DMS 273 (cell line): Measurements from ENCODE around the gene MTG1.
"Not testable (repeated sequence)": the region's sequence is repeated elsewhere in the genome, so short reads cannot be mapped to it uniquely, and the experiment has no call there.

Experiments
- DNase-seq: peaks from one replicate; lab custom pipeline; 2025; ENCODE audit not compliant: unreplicated experiment; lab: John Stamatoyannopoulos, UW

Gene MTG1

DNA sequence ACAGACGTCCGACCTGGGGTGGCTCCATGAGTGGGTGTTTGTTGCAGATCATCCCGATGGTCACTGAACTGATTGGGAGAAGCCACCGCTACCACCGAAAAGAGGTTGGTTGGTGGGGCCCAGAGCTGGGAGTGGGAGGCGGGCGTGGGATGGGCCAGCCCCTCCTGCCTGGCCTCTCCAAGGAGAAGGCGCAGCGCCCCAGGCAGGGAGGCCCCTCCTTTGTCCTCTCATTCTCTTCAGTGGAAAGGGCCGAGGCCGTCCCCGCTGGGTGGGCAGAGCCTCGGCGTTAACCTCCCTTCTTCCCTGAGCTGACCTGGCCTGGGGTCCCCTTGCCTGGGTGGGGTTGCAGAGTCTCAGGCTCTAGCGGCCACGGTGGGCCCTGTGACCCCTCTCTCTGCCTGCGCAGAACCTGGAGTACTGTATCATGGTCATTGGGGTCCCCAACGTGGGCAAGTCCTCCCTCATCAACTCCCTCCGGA, 5.2 kb downstream of the MTG1 start:
- no peak for DNase-seq

DNA sequence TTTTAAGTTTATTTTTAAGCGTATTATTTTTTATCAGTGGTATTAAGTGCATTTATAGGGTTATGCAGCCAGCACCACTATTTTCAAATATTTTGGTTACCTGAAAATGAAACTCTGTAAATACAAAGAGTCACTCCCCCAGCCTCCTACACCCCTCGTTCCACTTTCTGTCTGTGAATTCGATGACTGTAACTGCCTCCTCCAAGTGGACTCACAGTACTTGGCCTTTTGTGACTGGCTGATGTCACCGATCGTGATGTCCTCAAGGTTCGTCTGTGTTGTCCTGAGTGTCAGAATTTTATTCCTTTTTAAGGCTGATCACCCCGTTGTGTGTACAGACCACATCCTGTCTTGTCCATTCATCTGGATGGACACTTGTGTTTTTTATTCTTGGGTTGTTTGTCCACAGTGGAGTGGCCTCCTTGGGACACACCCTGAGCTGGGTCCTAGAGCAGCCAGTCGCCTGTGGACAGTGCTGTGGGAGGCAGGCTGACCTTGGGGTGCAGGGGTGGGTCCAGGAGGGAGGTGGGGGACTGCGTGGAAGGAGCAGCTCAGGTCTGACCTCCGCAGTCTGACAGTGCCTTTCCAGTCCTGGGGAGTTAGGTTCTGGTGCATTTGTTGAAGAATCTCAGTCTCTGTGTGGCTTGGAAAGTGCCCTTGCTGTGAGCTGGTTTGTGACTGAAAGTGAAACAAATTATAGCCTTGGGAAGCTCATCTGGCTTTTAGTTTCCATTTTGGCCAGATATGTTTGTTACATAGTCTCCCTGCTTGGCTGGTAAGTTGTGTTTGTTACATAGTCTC, 6.9 kb downstream of the MTG1 start:
- DNase-seq = no peak

DNA sequence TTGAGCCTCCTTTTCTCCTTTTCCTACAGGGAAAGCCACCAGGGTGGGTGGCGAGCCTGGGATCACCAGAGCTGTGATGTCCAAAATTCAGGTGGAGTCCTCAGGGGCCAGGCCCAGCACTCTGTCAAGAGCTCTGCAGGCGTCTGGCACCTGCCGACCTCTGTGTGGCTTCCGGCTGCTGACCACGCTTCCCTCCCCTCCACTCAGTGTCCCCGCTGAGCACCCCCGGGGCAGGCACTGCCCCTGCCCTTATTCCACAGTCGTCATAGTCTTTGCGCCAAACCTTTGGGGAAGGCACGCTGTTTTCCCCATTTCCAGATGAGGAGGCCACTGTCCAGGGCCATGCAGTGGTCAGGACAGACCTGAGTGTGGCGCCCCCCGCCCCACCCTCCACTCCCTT, 7.5 kb downstream of the MTG1 start:
- DNase-seq = no peak

DNA sequence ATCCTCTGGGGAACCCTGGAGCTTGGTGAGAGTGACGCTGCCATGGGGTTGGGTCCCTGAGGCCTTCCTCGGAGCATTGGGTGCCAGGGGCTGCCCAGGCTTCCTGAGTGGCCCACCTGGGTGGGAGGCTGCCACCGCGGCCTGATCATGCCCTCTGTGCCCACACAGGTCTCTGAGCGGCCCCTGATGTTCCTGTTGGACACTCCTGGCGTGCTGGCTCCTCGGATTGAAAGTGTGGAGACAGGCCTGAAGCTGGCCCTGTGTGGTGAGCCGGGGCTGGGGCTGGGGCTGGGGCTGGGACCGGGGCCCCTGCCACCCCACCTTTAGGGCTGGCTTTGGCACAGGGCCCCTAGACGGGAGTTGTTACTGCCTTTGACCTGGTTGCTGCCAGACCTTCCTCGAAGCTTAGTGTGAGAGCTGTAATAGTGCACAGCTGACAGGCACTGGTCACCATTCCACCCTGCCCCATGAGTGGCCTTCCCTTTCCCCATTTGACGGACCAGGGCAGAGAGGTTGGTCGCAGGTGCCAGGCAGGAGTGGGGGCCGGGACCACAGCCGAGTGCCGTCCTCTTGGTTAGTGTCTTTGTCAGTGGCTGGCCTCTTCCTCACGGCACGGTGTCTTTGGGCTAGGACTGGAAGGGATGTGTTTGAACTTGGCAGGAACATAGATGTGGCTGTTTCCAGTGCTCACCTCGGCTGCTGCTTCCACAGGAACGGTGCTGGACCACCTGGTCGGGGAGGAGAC, 8.2 kb downstream of the MTG1 start:
- DNase-seq = no peak

DNA sequence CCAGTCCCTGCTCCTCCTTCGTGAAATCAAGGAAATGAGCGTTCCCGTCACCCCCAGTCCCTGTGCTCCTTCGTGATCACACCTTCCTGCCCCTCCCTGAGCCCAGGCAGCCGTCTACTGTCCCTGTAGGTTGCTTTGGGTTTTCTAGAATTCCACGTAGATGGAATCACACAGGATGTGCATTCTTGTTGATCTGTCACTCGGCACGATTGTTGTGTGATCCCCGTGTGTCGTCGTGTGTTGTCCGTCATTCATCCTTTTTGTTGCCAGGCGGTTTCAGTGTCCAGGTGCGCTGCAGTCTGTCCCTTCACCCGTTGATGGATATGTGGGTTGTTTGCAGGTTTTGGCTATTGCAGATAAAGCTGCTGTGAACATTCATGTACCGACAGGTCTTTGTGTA, 9.4 kb downstream of the MTG1 start:
- DNase-seq = no peak

DNA sequence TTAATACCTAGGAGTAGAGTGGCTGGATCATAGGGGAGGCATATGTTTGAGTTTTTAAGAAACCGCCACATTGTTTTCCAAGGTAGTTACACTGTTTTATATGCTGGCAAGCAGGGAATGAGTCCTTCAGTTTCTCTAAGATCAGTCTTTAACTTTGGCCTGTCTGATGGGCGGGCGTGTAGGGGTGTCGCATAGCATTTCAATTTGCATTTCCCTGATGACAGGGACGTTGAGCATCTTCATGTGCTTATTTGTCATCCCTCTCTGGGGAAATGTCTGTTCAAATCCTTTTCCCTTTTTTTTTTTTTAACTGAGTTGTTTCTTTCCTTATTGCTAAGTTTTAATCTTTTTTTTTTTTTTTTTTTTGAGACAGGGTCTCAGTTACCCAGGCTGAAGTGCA, 9.8 kb downstream of the MTG1 start:
- DNase-seq = no peak

DNA sequence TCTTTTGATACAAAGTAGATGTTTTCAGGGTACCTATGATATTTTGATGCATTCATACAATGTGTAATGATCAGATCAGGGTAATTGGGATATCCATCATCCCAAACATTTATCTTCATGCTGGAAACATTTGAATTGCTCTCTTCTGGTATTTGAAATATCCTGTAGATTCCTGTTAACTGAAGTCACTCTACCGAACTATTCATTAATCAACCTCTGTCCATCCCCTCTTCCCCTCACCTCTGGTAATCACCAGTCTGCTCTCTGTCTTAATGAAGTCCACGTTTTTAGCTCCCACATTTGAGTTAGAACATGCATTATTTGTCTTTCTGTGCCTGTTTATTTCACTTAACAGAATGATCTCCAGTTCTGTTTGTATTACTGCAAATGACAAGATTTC, 11.3 kb downstream of the MTG1 start:
- DNase-seq = no peak

DNA sequence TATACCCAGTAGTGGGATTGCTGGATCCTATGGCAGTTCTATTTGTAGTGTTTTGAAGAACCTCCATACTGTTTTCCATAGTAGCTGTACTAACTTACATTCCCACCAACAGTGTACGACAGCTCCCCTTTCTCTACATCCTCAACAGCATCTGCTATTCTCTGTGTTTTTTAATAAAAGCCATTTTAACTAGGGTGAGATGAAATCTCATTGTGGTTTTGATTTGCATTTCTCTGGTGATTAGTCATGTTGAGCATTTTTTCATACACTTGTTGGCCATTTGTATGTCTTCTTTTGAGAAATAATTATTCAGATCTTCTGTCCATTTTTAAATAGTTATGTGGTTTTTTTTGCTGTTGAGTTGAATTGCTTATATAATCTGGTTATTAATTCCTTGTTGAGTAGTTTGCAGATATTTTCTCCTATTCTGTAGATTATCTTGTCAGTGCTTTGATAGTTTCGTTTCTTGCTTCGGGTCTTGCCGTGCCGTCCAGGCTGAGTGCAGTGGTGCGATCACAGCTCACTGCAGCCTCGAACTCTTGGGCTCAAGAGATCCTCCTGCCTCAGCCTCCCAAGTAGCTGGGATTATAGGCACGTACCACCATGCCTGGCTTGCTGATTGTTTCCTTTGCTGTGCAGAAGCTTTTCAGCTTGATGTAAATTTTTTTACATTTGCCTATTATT, 12.0 kb downstream of the MTG1 start:
- no peak for DNase-seq

DNA sequence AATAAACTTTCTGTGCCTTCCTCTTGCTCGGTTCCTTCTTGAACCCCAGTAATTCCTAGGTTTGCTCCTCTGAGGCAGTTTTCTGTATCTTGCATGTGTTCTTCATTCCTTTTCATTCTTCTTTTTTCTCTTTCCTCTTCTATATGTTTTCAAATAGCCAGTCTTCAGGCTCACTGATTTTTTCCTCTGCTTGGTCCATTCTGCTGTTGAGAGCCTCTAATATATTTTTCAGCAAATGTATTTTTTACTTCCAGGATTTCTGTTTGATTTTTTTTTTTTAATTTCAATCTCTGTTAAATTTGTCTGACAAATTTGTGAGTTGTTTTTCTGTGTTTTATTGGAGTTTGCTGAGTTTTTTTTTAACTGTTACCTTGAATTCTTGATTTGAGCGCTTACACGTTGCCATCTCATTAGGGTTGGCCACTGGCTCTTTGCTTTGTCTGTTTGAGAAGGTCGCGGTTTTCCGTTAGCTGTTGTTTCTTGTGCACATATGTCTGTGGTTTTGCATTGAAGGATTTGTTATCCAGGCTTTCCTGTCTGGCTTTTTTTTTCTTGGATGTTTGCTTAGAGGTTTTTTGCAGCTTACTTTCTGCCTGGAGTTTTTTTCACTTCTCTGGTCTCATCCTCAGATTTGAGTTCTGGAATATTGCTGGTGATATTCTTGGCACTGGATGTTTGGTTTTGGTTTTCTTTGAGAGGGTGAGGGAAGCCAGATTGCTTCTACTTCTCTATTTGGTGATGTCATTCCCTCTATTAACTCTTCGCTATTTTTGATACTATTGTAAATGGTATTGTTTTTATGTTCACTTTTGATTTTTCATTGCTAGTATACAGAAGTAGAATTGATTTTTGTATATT, 17.8 kb downstream of the MTG1 start:
- DNase-seq = no peak

DNA sequence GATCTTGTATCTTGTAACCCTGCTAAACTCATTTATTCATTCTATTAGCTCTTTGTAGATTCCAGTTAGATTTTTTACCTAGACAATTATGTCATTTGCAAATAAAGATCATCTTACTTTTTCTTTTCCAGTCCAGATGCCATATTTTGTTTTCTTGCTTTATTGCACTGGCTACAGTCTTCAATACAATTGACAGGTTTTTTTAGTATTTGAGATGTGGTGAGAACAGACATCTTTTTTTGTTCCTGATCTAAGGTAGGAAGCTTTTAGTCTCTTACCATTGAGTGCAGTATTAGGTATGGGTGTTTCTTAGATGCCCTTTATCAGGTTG, 18.4 kb downstream of the MTG1 start:
- DNase-seq = no peak

DNA sequence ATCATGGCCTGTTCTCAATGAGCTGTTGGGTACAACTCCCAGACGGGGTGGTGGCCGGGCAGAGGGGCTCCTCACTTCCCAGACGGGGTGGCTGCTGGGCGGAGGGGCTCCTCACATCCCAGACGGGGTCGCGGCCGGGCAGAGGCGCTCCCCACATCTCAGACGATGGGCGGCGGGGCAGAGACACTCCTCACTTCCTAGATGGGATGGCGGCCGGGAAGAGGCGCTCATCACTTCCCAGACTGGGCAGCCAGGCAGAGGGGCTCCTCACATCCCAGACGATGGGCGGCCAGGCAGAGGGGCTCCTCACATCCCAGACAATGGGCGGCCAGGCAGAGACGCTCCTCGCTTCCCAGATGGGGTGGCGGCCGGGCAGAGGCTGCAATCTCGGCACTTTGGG, 20.4 kb downstream of the MTG1 start:
- not testable (repeated sequence) for DNase-seq

DNA sequence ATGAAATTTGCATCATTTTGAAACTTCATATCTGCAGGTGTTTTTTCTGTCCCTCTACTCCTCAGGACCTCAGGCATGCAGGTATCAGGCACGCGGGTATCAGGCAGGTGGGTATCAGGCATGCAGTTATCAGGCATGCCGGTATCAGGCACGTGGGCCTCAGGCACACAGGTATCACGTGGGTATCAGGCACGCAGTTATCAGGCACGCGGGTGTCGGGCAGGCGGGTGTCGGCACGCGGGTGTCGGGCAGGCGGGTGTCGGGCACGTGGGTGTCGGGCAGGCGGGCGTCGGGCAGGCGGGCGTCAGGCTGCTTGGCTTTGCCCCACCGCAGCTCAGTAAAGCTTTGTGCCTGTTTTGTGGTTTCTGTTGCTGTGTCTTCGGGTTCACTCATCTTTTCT, 21.8 kb downstream of the MTG1 start:
- no peak for DNase-seq

DNA sequence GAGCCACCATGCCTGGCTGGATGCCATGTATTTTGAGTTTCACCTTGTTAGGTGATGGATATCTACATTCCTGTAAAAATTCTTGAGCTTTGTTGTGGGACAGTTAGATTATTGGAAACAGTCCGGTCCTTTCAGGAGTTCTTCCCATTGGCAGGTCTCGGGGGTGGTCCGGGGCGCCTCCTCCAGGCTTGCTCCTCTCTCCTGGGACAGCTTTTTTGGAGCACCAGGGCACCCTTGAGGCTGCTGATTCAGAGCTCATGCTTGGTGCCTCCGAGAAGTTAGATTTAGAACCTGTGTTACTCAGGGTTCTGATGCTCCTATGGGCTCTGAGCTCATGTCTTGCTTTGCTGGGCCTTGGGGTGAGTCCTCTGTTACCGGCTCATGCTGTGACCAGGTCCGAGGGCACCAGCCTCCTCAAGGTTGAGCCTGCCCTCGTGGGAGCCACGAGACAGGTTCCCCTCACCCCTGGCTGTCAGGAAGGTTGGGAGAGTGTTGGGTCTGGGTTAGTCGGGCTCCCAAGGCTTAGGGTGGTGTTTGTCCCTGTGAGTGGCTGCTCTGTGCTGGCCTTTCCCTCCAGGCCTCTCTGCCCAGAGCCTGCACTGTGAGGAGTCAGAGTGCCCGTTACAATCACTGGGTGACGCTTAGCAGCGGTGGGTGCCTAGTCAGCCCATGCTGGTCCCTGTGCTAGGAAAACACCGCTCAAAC, 24.5 kb downstream of the MTG1 start:
- DNase-seq = no peak

DNA sequence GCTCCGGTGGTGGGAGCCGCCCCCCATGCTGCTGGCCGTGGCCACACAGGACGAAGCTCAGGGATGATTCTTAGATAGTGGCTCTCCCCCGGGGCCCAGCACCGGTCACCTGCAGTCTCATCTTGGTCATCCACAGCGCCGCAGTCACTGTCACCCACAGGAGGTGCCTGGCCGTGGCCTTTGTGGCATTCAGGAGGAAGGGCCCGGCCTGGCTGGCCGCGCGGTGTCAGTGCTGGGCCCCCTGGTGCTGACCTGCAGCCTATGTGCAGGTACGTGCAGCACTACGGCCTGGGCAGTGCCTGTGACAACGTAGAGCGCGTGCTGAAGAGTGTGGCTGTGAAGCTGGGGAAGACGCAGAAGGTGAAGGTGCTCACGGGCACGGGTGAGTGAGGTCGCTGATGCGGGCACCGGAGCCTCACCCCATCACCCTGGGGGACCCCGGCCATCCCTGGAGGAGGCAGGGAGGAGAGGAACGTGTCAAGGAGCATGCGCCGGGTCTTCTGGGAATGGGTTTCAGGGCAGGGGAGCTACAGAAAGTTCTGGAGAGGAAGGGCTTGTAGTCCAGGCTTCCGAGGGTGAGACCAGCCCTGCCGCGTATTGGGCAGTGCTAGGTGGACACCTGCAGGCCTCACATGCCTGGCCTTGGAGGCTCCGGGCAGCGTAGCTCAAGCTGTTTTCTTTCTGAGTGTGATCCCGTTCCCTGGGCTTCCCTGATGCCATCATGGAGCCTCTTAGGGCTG, 25.4 kb downstream of the MTG1 start:
- no peak for DNase-seq

DNA sequence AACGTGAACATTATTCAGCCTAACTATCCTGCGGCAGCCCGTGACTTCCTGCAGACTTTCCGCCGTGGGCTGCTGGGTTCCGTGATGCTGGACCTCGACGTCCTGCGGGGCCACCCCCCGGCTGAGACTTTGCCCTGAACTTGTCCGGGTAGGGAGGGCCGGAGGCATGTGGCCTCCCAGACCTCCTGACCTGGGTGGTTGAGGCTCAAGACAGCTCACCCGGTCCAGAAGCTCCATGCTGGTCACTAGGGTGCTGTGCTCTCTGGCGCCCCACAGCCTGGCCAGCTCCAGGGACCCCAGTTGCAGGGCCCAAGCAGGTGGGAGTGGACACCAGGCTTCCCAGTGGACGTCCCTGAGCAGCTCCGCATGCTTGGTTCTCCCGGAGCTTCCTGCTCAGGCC, 26.1 kb downstream of the MTG1 start:
- no peak for DNase-seq

DNA sequence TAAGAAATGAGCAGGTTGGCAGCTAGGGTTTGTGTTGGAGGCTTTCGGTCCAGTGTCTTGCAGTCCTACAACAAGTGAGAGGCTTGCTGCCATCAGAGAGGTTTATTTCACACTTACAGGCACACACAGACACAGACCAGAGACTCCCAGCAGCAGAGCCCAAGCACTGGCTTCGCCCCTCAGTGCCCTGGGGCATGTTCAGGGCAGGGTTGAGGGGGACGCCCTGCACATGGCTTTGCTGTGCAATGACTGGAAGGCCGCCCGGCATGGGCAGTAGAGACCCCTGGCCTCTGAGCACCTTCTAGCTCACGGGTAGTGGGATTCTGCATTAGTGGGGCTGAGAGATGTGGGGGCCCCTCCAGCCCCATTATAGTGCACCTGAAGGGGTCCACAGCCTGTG, 26.6 kb downstream of the MTG1 start:
- DNase-seq = no peak

DNA sequence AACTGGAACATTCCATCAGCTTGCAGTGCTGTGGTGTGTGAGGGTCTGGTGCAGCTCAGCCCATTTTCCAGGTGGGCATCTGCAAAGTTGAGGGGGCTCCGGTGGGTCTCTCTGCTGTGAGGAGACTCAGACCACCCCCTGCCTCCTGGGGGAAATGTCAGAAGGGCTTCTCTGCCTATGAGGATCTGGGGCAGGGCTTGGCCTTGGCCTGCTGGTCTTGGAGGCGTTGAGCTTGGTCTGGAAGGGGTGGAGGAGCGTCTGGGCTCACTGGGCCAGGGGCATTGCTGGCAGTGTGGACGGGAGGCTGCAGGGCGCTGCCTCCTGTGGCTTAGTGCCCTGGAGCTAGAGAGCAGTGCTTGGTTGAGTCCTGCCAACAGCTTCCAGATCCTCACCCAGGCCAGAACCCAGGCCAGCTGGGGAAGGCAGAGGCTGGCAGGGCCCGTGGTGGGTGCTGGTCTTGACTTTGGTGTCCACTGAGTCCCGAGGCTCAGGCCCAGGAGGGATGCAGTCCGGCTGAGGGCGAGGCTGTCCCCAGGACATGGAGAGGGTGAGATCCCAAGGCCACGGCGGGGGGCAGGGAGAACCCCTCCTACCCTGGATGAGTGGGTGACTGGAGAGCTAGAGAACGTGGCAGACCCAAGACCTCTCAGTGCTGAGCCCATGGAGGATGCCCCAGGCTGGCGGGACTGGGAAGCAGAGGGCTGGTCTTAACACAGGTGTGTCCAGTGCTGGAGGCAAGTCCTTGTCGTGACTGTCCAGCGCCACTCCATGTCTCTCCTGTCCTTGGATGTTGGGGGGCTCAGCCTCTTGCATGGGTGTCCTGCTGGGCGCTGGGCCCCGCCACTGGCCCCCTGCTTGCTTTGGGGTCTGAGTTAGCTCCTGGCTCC, 27.6 kb downstream of the MTG1 start:
- DNase-seq = no peak

DNA sequence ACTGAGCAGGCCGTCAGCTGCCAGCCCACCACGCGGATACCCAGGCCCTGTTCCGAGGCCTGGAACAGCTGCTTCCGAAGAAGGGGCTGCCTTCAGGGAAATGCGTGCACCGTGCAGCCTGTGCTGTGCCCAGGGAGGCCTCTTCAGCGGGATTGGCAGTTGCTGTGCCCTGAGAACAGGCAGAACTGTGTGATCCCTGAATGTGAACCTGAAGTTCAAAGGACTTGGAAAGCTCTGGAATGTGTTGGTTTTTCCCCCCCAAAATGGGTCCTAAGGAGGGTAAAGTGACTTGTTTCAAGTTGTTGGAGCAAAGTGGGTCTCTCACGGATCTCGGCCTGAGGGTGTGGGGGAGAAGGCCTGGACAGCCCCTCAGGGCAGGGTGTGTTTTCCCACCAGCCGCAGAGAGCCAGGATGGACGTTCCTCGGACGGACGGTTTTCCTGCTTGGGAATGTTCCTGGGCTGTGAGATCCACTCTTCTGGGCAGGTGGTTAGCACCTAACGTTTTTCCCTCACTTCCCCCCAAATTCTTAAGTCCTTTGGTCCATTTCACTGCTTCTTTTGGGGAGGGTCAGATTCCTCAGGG, 28.4 kb downstream of the MTG1 start:
- DNase-seq = no peak
